ENCODE results near the gene XPC.
"Not testable (repeated sequence)": the region's sequence is repeated elsewhere in the genome, so short reads cannot be mapped to it uniquely, and the experiment has no call there.

Gene XPC

GRCh38 chr3:14117468-14118399 is 60.7 kb downstream of the XPC start:
- DNase-seq, result no peak

- no peak for DNase-seq
Measured at GRCh38 chr3:14113965-14114635, 64.3 kb downstream of the XPC start.

- DNase-seq, result no peak
Measured at GRCh38 chr3:14110699-14111098, 67.7 kb downstream of the XPC start.

- not testable (repeated sequence) for DNase-seq
Measured at GRCh38 chr3:14109821-14110220, 68.6 kb downstream of the XPC start.

GRCh38 chr3:14097616-14098391 is 80.6 kb downstream of the XPC start:
- DNase-seq, result no peak

GRCh38 chr3:14096742-14097141 is 81.7 kb downstream of the XPC start:
- no peak for DNase-seq
